Testis (tissue), 2 donors: ENCODE results near the gene PLEKHM2.

ENCODE experiments used
- POLR2A ChIP-seq: fragments of 450-650 bp; IDR thresholded peaks from one replicate; pipeline ENCODE4 v1.6.1; 2017; ENCODE audit warnings: antibody characterized with exemption, mild to moderate bottlenecking, moderate library complexity
- TF ChIP-seq, protein P1 (sequence below), 3 experiments: fragments of 450-650 bp in 2 of 3; fragments of 200-600 bp in 1 of 3; sonication (generic) in 1 of 3; IDR thresholded peaks; one replicate each; pipeline ENCODE4 v1.5.1; 2016 to 2019; ENCODE audit warnings: antibody characterized with exemption in 3 of 3, mild to moderate bottlenecking in 2 of 3, moderate library complexity in 1 of 3

DNA sequence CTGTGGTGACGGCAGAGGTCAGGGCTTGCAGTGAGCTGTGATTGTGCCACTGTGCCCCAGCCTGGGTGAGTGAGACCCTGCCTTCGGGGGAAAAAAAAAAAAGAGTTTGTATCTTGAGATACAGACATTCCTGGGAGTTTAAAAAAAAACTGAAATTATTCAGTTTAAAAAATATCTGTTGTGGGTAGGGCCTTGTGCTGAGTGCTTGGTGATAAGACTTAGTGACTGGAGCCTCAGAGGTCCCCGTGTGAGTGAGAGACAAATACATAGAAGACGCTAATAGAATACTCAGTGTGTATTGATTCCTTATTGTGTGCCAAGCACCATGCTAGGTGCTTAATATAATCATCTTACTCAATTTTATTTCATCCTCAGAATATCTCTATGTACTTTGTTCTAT is 44.2 kb upstream of the PLEKHM2 start:
- TF ChIP-seq, protein P1, sequence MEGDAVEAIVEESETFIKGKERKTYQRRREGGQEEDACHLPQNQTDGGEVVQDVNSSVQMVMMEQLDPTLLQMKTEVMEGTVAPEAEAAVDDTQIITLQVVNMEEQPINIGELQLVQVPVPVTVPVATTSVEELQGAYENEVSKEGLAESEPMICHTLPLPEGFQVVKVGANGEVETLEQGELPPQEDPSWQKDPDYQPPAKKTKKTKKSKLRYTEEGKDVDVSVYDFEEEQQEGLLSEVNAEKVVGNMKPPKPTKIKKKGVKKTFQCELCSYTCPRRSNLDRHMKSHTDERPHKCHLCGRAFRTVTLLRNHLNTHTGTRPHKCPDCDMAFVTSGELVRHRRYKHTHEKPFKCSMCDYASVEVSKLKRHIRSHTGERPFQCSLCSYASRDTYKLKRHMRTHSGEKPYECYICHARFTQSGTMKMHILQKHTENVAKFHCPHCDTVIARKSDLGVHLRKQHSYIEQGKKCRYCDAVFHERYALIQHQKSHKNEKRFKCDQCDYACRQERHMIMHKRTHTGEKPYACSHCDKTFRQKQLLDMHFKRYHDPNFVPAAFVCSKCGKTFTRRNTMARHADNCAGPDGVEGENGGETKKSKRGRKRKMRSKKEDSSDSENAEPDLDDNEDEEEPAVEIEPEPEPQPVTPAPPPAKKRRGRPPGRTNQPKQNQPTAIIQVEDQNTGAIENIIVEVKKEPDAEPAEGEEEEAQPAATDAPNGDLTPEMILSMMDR (IDR thresholded peaks at IDR 0.05): no peak
- TF ChIP-seq POLR2A: no peak
